Measurements from ENCODE around the gene MTHFD2L. TPM values are rescaled to one million over a fixed set of nuclear protein-coding genes. Genes with fewer than 3 reads are reported as not detected.

The MTHFD2L gene
- total and polyA plus RNA-seq, 2 donors (not counting 3 experiments of a cell fraction or from before 2014, with no cell fraction given), result 6.9 to 15.2 TPM

DNA sequence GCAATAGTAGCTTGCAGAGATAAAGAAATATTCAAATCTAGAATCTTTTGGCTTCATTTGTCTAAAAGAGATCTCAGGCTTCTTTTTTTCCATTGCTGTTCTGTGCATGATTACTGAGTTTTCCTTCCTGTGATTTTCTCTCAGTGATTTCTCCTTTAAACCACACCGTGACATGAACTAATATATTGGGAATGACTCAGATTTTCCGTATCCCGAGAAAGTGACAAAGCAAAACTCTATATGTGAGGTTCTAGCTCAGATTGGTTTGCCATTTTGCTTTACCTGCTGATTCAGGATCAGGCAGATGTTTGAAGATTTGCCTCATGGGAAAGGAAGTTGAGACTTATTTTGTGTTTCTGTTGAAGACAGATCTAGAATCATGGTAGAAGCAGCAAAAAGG, 59.4 kb downstream of the MTHFD2L start:
- FAIRE-seq (peak; percentile 55), DNase-seq (ENCODE audit: low read depth, low spot score) (peak; percentile 61)
- Histone ChIP-seq H3K4me1 (ENCODE audit: control insufficient read depth, extremely low read depth, insufficient read depth, low read length) (peaks cover 4% of the 10 kb centered on the region), H3K9ac (replicated peaks; ENCODE audit: extremely low read depth, insufficient read depth, low read length) (no peak overlapping the region), H3K4me2 (ENCODE audit: insufficient read depth, low read length) (peak overlapping the region; percentile 22), H3K4me3 (replicated peaks in 1 of 3; ENCODE audit: insufficient read depth in 1 of 3, low read depth in 1 of 3, low read length in 3 of 3) (no peak overlapping the region), H3K27me3 (ENCODE audit: control insufficient read depth in 2 of 2, insufficient read depth in 2 of 2, low read length in 2 of 2) (no peaks in the 10 kb centered on the region), H3K36me3 (ENCODE audit: control insufficient read depth in 2 of 2, extremely low read depth in 1 of 2, insufficient read depth in 2 of 2, low read length in 2 of 2) (no peaks in the 10 kb centered on the region), H3K9me1 (replicated peaks; ENCODE audit: control insufficient read depth, extremely low read depth, insufficient read depth, low read length) (no peaks in the 10 kb centered on the region), H3K9me3 (replicated peaks; ENCODE audit: control insufficient read depth, insufficient read depth, low read length) (no peaks in the 10 kb centered on the region), H4K20me1 (replicated peaks; ENCODE audit: control insufficient read depth, extremely low read depth, insufficient read depth, low read length) (no peaks in the 10 kb centered on the region), H3K79me2 (ENCODE audit: control insufficient read depth, insufficient read depth, low read length) (no peaks in the 10 kb centered on the region), H2AFZ (ENCODE audit: low read depth, low read length) (peak overlapping the region; percentile 51), H3K27ac (ENCODE audit: insufficient read depth, low read depth, low read length) (peak overlapping the region; percentile 42)
- no TSS peak for BruUV-seq (replicated peaks)
- CTCF ChIA-PET, result no interaction called here
- no peak for TF ChIP-seq POLR2AphosphoS5 (IDR thresholded peaks at IDR 0.05; ENCODE audit: insufficient read depth, low read depth, low read length)
- TF ChIP-seq, protein P1, sequence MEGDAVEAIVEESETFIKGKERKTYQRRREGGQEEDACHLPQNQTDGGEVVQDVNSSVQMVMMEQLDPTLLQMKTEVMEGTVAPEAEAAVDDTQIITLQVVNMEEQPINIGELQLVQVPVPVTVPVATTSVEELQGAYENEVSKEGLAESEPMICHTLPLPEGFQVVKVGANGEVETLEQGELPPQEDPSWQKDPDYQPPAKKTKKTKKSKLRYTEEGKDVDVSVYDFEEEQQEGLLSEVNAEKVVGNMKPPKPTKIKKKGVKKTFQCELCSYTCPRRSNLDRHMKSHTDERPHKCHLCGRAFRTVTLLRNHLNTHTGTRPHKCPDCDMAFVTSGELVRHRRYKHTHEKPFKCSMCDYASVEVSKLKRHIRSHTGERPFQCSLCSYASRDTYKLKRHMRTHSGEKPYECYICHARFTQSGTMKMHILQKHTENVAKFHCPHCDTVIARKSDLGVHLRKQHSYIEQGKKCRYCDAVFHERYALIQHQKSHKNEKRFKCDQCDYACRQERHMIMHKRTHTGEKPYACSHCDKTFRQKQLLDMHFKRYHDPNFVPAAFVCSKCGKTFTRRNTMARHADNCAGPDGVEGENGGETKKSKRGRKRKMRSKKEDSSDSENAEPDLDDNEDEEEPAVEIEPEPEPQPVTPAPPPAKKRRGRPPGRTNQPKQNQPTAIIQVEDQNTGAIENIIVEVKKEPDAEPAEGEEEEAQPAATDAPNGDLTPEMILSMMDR (IDR thresholded peaks at IDR 0.05; ENCODE audit: extremely low read depth in 1 of 2, insufficient read depth in 1 of 2, low read depth in 1 of 2, low read length in 2 of 2), result no peak
- TF ChIP-seq GATA2 (IDR thresholded peaks at IDR 0.05; ENCODE audit: insufficient read depth, insufficient read length, low read depth, low read length), result no peak
- TF ChIP-seq JUN (IDR thresholded peaks at IDR 0.05; ENCODE audit: borderline replicate concordance, insufficient read depth, insufficient read length, low read depth), result peak; percentile 29
- no peak for TF ChIP-seq EZH2 (IDR thresholded peaks at IDR 0.05; ENCODE audit: borderline replicate concordance, low read depth, low read length, severe bottlenecking)
- TF ChIP-seq, protein P2, sequence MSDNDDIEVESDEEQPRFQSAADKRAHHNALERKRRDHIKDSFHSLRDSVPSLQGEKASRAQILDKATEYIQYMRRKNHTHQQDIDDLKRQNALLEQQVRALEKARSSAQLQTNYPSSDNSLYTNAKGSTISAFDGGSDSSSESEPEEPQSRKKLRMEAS (IDR thresholded peaks at IDR 0.05; ENCODE audit: insufficient read depth, insufficient read length), result no peak
- POLR2A ChIA-PET, result no interaction called here
- intact Hi-C loops (cut with micrococcal nuclease), result no loop called here
- dilution Hi-C loops (cut with MboI; ENCODE audit: extremely low pct_ligation_motif_present, low sequenced_read_pairs), result no loop called here
